Erythroblast (primary cell): ENCODE data around the gene CLEC10A.
"Not testable (repeated sequence)": the region's sequence is repeated elsewhere in the genome, so short reads cannot be mapped to it uniquely, and the experiment has no call there.

Source experiments
- GATA1 ChIP-seq: IDR thresholded peaks from 2 replicates; pipeline ENCODE4 v1.6.1; 2011; ENCODE audit warnings: low read depth, mild to moderate bottlenecking, control low read depth, low read length, moderate library complexity
- POLR2A ChIP-seq: IDR thresholded peaks from 2 replicates; pipeline ENCODE4 v1.6.1; 2011; ENCODE audit warnings: mild to moderate bottlenecking, low read length

DNA sequence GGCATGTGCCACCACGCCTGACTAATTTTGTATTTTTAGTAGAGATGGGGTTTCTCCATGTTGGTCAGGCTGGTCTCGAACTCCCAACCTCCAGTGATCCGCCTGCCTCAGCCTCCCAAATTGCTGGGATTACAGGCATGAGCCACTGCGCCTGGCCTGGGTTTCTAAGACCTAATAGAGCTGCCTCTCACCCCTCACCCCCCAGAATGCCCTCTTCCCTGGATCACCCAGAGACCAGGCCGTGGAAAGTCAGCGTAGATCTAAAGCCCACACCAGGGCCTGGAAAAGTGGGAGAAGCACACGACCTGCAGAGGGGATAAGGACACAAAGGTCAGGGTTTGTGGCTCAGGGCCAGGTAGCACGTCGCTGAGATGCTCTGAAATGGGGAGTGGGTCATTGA lies 29.5 kb downstream of the CLEC10A start:
- TF ChIP-seq POLR2A, GATA1: not testable (repeated sequence)
